ENCODE measurements around the gene ALDH1A2.

DNA sequence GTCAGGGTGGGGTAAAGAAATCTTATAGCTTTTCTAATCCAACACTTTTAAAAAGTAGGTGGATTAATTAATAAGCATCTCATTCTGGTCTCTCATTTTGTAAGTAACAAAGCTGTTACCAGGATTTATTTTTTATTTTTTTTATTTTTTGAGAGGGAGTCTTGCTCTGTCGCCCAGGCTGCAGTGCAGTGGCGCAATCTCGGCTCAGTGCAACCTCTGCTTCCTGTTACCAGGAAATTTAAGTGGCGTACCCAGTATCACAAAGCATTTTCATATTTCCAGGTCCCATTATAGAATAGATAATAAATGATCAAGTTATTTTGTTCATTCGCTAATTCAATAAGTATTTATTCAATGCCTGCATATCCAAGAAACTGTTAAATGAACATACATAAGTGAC lies 13.2 kb downstream of the ALDH1A2 start:
- TF ChIP-seq SIN3A (IDR thresholded peaks at IDR 0.05; ENCODE audit: borderline replicate concordance, insufficient read depth, low read length) (no peak), TAF1 (IDR thresholded peaks at IDR 0.05; ENCODE audit: borderline replicate concordance, insufficient read depth, low read length) (no peak), POLR2AphosphoS5 (IDR thresholded peaks at IDR 0.05; ENCODE audit: low read depth, low read length) (no peak), FOXP2 (optimal IDR thresholded peaks at IDR 0.05; ENCODE audit: borderline replicate concordance, extremely low read depth, extremely low read length, insufficient read depth) (no peak)
- TF ChIP-seq, protein P1, sequence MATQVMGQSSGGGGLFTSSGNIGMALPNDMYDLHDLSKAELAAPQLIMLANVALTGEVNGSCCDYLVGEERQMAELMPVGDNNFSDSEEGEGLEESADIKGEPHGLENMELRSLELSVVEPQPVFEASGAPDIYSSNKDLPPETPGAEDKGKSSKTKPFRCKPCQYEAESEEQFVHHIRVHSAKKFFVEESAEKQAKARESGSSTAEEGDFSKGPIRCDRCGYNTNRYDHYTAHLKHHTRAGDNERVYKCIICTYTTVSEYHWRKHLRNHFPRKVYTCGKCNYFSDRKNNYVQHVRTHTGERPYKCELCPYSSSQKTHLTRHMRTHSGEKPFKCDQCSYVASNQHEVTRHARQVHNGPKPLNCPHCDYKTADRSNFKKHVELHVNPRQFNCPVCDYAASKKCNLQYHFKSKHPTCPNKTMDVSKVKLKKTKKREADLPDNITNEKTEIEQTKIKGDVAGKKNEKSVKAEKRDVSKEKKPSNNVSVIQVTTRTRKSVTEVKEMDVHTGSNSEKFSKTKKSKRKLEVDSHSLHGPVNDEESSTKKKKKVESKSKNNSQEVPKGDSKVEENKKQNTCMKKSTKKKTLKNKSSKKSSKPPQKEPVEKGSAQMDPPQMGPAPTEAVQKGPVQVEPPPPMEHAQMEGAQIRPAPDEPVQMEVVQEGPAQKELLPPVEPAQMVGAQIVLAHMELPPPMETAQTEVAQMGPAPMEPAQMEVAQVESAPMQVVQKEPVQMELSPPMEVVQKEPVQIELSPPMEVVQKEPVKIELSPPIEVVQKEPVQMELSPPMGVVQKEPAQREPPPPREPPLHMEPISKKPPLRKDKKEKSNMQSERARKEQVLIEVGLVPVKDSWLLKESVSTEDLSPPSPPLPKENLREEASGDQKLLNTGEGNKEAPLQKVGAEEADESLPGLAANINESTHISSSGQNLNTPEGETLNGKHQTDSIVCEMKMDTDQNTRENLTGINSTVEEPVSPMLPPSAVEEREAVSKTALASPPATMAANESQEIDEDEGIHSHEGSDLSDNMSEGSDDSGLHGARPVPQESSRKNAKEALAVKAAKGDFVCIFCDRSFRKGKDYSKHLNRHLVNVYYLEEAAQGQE (IDR thresholded peaks at IDR 0.05; ENCODE audit: insufficient read depth in 1 of 2, low read depth in 2 of 2, low read length in 2 of 2), result no peak

All from PFSK-1 (cell line).